DOHH2 (cell line): Measurements from ENCODE around the gene ITPR3.

ENCODE experiments used
- H3F3A ChIP-seq: fragments of 200-600 bp; sonication (generic), shearing (Covaris generic); 2 replicates; pipeline ENCODE4 v1.6.0; 2016; ENCODE audit warnings: antibody characterized with exemption, mild to moderate bottlenecking; ENCODE audit not compliant: control insufficient read depth, insufficient read depth
- H3K27ac ChIP-seq: fragments of 200-600 bp; sonication (generic); 2 replicates; pipeline ENCODE4 v1.5.1; 2014; ENCODE audit warnings: low read depth, mild to moderate bottlenecking, low read length, moderate library complexity
- H3K27me3 ChIP-seq: fragments of 200-600 bp; sonication (generic); 2 replicates; pipeline ENCODE4 v1.6.1; 2014; ENCODE audit warnings: mild to moderate bottlenecking, low read length, mixed read lengths; ENCODE audit not compliant: control insufficient read depth
- H3K36me3 ChIP-seq: fragments of 200-600 bp; sonication (generic); 2 replicates; pipeline ENCODE4 v1.6.1; 2014; ENCODE audit warnings: mild to moderate bottlenecking, low read length, moderate library complexity, mixed read lengths; ENCODE audit not compliant: control insufficient read depth
- H3K4me1 ChIP-seq: fragments of 200-600 bp; sonication (generic); 2 replicates; pipeline ENCODE4 v1.6.1; 2014; ENCODE audit warnings: mild to moderate bottlenecking, low read length, mixed read lengths; ENCODE audit not compliant: control insufficient read depth
- H3K4me2 ChIP-seq: fragments of 200-600 bp; sonication (generic); 2 replicates; pipeline ENCODE4 v1.6.0; 2014; ENCODE audit warnings: mild to moderate bottlenecking, low read length, moderate library complexity
- H3K4me3 ChIP-seq: fragments of 200-600 bp; sonication (generic); 2 replicates; pipeline ENCODE4 v1.5.1; 2014; ENCODE audit warnings: mild to moderate bottlenecking, low read length, mixed read lengths
- H3K79me2 ChIP-seq: fragments of 200-600 bp; sonication (generic); 2 replicates; pipeline ENCODE4 v1.6.1; 2014; ENCODE audit warnings: mild to moderate bottlenecking, low read length, mixed read lengths; ENCODE audit not compliant: control insufficient read depth
- H3K9me2 ChIP-seq: fragments of 200-600 bp; sonication (generic); replicated peaks from 2 replicates; pipeline ENCODE4 v1.6.1; 2014; ENCODE audit warnings: mild to moderate bottlenecking, low read length, mixed read lengths; ENCODE audit not compliant: control insufficient read depth
- H3K9me3 ChIP-seq: fragments of 200-600 bp; sonication (generic); 2 replicates; pipeline ENCODE4 v1.6.1; 2014; ENCODE audit warnings: antibody characterized with exemption, low read length, mixed read lengths; ENCODE audit not compliant: control insufficient read depth, insufficient read depth
- H4K20me1 ChIP-seq: fragments of 200-600 bp; sonication (generic); 2 replicates; pipeline ENCODE4 v1.6.0; 2014; ENCODE audit warnings: low read depth, mild to moderate bottlenecking, antibody characterized with exemption, low read length, moderate library complexity; ENCODE audit not compliant: control insufficient read depth, insufficient read depth
- CTCF ChIP-seq: fragments of 200-600 bp; sonication (generic); IDR thresholded peaks from one replicate; pipeline ENCODE4 v1.5.1; 2014; ENCODE audit warnings: antibody characterized with exemption, mild to moderate bottlenecking, low read depth, low read length; ENCODE audit not compliant: poor library complexity, severe bottlenecking
- EZH2phosphoT487 ChIP-seq: fragments of 200-600 bp; sonication (generic); IDR thresholded peaks from 2 replicates; pipeline ENCODE4 v1.6.1; 2017; ENCODE audit warnings: borderline replicate concordance, mild to moderate bottlenecking, antibody characterized with exemption, low read length, moderate library complexity, mixed read lengths

Gene ITPR3

GRCh38 chr6:33634946-33635345 is 13.8 kb downstream of the ITPR3 start:
- no peak overlapping the region for H3K27ac ChIP-seq
- no peaks in the 10 kb centered on the region for H3K9me3 ChIP-seq
- peaks cover 97% of the 10 kb centered on the region for H3K79me2 ChIP-seq
- peaks cover 44% of the 10 kb centered on the region for H3K4me1 ChIP-seq
- H3F3A ChIP-seq: 0 out of 2 replicates have a peak, but pooled peaks cover 3% of the 10 kb centered on the region
- peaks cover 29% of the 10 kb centered on the region for H4K20me1 ChIP-seq
- no peak overlapping the region for H3K4me2 ChIP-seq
- H3K27me3 ChIP-seq: no peaks in the 10 kb centered on the region
- H3K4me3 ChIP-seq: no peak overlapping the region
- peaks cover 82% of the 10 kb centered on the region for H3K36me3 ChIP-seq
- H3K9me2 ChIP-seq: no peaks in the 10 kb centered on the region
- no peak for TF ChIP-seq CTCF
- TF ChIP-seq EZH2phosphoT487: no peak

GRCh38 chr6:33636655-33637054 is 15.5 kb downstream of the ITPR3 start:
- peaks cover 30% of the 10 kb centered on the region for H4K20me1 ChIP-seq
- no peaks in the 10 kb centered on the region for H3K9me3 ChIP-seq
- no peaks in the 10 kb centered on the region for H3K27me3 ChIP-seq
- peaks cover 97% of the 10 kb centered on the region for H3K79me2 ChIP-seq
- no peak overlapping the region for H3K4me2 ChIP-seq
- no peaks in the 10 kb centered on the region for H3K9me2 ChIP-seq
- no peaks in the 10 kb centered on the region for H3F3A ChIP-seq
- peaks cover 27% of the 10 kb centered on the region for H3K4me1 ChIP-seq
- TF ChIP-seq CTCF (no peak), EZH2phosphoT487 (no peak)
- H3K36me3 ChIP-seq: peaks cover 81% of the 10 kb centered on the region
- H3K27ac ChIP-seq: no peak overlapping the region
- H3K4me3 ChIP-seq: no peak overlapping the region

GRCh38 chr6:33638556-33638955 is 17.4 kb downstream of the ITPR3 start:
- Histone ChIP-seq H3K27ac (no peak overlapping the region), H3K9me3 (no peaks in the 10 kb centered on the region), H3K9me2 (no peaks in the 10 kb centered on the region), H3K4me2 (no peak overlapping the region), H3F3A (no peaks in the 10 kb centered on the region), H3K79me2 (peaks cover 99% of the 10 kb centered on the region), H3K27me3 (no peaks in the 10 kb centered on the region), H3K36me3 (peaks cover 85% of the 10 kb centered on the region), H4K20me1 (peaks cover 21% of the 10 kb centered on the region), H3K4me1 (peaks cover 12% of the 10 kb centered on the region), H3K4me3 (no peak overlapping the region)
- TF ChIP-seq EZH2phosphoT487 (no peak), CTCF (no peak)

GRCh38 chr6:33639559-33639958 is 18.4 kb downstream of the ITPR3 start:
- Histone ChIP-seq H3K9me3 (no peaks in the 10 kb centered on the region), H3K79me2 (peaks cover 100% of the 10 kb centered on the region), H4K20me1 (peaks cover 14% of the 10 kb centered on the region), H3K27me3 (no peaks in the 10 kb centered on the region), H3K4me1 (peaks cover 3% of the 10 kb centered on the region), H3K4me3 (no peak overlapping the region), H3K9me2 (no peaks in the 10 kb centered on the region), H3K27ac (no peak overlapping the region), H3K36me3 (peaks cover 81% of the 10 kb centered on the region), H3F3A (no peaks in the 10 kb centered on the region), H3K4me2 (no peak overlapping the region)
- TF ChIP-seq CTCF (no peak), EZH2phosphoT487 (no peak)
